Naive B cell (primary cell): ENCODE results near the gene RWDD1. TPM values are rescaled to one million over a fixed set of nuclear protein-coding genes. Genes with fewer than 3 reads are reported as not detected.

Source experiments
- polyA plus RNA-seq, 6 donors: library from polyadenylated mRNA; unstranded; fragments of 300-500 nt; fragmentation: Illumina TruSeq; gene quantifications; one replicate each; pipeline ENCODE4 v1.2.3, GENCODE V29; 2021; ENCODE audit warnings: low read depth in 6 of 6

The RWDD1 gene
- polyA plus RNA-seq, 6 donors from 2014 or later = 39.7 to 61.6 (median 49.7) TPM

Other genes with a start within 250 kb of the RWDD1 start
- gene DSE, start 200.6 kb upstream of the RWDD1 start, polyA plus RNA-seq = 10 to 100 TPM in 5 of 6 donors, 1 to 10 TPM in 1; 6.9 to 28.5 (median 21.2) TPM
- 1,000 to 10,000 TPM in 1 of 6 donors, 100 to 1,000 TPM in 5; 687 to 1,118 (median 783) TPM for gene CALHM6, start 110.1 kb upstream of the RWDD1 start, polyA plus RNA-seq
- not detected for gene CALHM5, start 59.9 kb upstream of the RWDD1 start, polyA plus RNA-seq
- gene TRAPPC3L, start 25.8 kb upstream of the RWDD1 start, polyA plus RNA-seq = under 1 TPM in 3 of 6 donors, not detected in 3; 0.24 to 0.84 (median 0.38) TPM
- gene CALHM4, start 17.8 kb upstream of the RWDD1 start, polyA plus RNA-seq = under 1 TPM in 1 of 6 donors, not detected in 5; 0.32 TPM
- under 1 TPM in 2 of 6 donors, not detected in 4; 0.13 to 0.25 TPM for gene RSPH4A, start 45.0 kb downstream of the RWDD1 start, polyA plus RNA-seq
- 1 to 10 TPM; 5.8 to 9.2 (median 6.7) TPM for gene ZUP1, start 97.3 kb downstream of the RWDD1 start, polyA plus RNA-seq
- 10 to 100 TPM; 15.7 to 20.6 (median 17.4) TPM for gene KPNA5, start 109.7 kb downstream of the RWDD1 start, polyA plus RNA-seq
- gene FAM162B, start 194.2 kb downstream of the RWDD1 start, polyA plus RNA-seq = not detected